ENCODE data around the gene INVS. TPM values are rescaled to one million over a fixed set of nuclear protein-coding genes. Genes with fewer than 3 reads are reported as not detected.

INVS gene, protein sequence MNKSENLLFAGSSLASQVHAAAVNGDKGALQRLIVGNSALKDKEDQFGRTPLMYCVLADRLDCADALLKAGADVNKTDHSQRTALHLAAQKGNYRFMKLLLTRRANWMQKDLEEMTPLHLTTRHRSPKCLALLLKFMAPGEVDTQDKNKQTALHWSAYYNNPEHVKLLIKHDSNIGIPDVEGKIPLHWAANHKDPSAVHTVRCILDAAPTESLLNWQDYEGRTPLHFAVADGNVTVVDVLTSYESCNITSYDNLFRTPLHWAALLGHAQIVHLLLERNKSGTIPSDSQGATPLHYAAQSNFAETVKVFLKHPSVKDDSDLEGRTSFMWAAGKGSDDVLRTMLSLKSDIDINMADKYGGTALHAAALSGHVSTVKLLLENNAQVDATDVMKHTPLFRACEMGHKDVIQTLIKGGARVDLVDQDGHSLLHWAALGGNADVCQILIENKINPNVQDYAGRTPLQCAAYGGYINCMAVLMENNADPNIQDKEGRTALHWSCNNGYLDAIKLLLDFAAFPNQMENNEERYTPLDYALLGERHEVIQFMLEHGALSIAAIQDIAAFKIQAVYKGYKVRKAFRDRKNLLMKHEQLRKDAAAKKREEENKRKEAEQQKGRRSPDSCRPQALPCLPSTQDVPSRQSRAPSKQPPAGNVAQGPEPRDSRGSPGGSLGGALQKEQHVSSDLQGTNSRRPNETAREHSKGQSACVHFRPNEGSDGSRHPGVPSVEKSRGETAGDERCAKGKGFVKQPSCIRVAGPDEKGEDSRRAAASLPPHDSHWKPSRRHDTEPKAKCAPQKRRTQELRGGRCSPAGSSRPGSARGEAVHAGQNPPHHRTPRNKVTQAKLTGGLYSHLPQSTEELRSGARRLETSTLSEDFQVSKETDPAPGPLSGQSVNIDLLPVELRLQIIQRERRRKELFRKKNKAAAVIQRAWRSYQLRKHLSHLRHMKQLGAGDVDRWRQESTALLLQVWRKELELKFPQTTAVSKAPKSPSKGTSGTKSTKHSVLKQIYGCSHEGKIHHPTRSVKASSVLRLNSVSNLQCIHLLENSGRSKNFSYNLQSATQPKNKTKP
- 10 to 100 TPM; 24.5 to 30.6 (median 27.4) TPM for total RNA-seq
- total RNA-seq (2013), result 35.8 TPM

DNA sequence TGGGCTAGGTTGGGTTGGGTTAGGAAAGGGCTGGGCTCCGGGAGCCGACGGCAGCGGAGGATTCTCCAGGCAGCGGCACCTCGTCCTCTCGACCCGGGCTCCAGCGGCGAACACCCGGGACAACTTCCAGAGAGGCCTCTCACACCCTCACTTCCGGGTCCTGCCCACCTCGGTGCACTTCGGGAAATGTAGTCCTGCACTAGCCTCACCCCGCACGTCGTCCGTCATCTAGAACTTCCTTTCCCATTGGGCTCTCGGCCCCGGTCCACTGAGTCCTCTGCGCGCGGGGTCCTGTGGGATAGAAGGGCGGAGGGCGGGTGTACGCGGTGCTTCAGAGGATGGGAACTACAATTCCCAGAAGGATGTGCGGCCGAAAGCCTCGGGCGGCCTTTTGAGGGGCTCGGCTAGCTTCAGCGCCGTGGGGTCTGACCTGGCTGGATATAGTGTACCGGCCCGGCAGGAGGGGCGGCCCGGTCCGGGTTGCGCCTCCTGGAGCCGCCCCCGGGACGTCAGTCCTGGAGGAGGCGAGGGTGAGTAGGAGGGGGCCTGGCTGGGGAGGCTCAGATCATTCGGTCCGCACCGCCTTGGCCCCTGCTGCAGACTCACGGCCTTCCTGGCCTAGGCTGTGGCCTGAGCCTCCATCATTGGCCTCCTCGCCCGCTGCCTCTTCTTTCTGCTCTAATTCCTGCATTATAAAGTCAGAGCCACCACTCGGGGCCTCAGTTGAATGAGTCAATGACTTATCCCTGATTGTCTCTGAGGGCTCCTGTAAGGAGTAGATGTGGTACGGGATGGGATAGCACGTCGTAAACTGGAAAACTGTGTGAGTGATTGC, at the start of gene INVS, which contains the start of gene ERP44:
INVS (plus strand) TSS at position 357 of the 835 bp plus-strand sequence. CDS start 5,279 bp downstream, outside the sequence.
ERP44 (minus strand) TSS at position 114 of the 835 bp plus-strand sequence. CDS start 160 bp downstream, outside the sequence.
- under 1% methylated on average over 54 of the region's 54 CpGs for WGBS (ENCODE audit: insufficient coverage)
- Mint-ChIP-seq H3K4me3 (peak within 1 kb of the TSS; percentile 99), H3K9me3 (no peaks in the 10 kb centered on the region), H3K27ac (peak within 1 kb of the TSS; percentile 95 to 99), H3K36me3 (no peaks in the 10 kb centered on the region), H3K27me3 (ENCODE audit: low read depth in 2 of 2) (no peaks in the 10 kb centered on the region), H3K4me1 (peaks cover 46 to 47% of the 10 kb centered on the region in 2 donors)
- intact Hi-C loops (cut with micrococcal nuclease), result loop anchor here (1.0 to 2.0 kb wide), 3 partner anchors 70 to 1042 kb away; no protein-coding TSS in a partner anchor
- H3K9me3 ChIP-seq (ENCODE audit: control insufficient read depth, insufficient read depth, low read length), result no peaks in the 10 kb centered on the region
- H3K27me3 ChIP-seq (ENCODE audit: control insufficient read depth, insufficient read depth, low read length), result no peaks in the 10 kb centered on the region
- peaks cover 19% of the 10 kb centered on the region for H3K4me1 ChIP-seq (ENCODE audit: control insufficient read depth, insufficient read depth, low read length)
- TF ChIP-seq, protein P1, sequence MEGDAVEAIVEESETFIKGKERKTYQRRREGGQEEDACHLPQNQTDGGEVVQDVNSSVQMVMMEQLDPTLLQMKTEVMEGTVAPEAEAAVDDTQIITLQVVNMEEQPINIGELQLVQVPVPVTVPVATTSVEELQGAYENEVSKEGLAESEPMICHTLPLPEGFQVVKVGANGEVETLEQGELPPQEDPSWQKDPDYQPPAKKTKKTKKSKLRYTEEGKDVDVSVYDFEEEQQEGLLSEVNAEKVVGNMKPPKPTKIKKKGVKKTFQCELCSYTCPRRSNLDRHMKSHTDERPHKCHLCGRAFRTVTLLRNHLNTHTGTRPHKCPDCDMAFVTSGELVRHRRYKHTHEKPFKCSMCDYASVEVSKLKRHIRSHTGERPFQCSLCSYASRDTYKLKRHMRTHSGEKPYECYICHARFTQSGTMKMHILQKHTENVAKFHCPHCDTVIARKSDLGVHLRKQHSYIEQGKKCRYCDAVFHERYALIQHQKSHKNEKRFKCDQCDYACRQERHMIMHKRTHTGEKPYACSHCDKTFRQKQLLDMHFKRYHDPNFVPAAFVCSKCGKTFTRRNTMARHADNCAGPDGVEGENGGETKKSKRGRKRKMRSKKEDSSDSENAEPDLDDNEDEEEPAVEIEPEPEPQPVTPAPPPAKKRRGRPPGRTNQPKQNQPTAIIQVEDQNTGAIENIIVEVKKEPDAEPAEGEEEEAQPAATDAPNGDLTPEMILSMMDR (IDR thresholded peaks at IDR 0.05), result no peak
- H3K36me3 ChIP-seq (ENCODE audit: control insufficient read depth, insufficient read depth, low read length), result peaks cover 4% of the 10 kb centered on the region
- peak within 1 kb of the TSS; percentile 73 for H3K27ac ChIP-seq (ENCODE audit: low read length)
- H3K4me3 ChIP-seq (ENCODE audit: low read length), result peak within 1 kb of the TSS; percentile 73
- ATAC-seq (peak; percentile 97 to 100 (median 98)), DNase-seq (peak; percentile 91 to 98)

DNA sequence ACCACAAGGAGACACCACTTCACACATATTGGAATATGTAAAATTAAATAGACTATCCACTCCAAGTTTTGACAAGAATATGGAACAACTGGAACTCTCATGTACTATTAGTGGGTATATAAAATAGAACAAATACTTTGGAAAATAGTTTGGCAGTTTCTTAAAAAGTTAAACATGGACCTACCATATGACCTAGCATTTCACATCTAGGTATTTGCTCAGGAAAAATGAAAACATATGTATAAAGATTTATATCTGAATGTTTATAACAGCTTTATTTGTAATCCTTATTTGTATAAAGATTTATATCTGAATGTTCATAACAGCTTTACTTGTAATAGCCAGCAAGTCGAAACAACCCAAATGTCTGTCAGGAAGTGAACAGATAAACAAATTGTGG, 49.5 kb upstream of the INVS start:
- Mint-ChIP-seq H3K9me3 (no peaks in the 10 kb centered on the region), H3K4me1 (peaks cover 22 to 29% of the 10 kb centered on the region in 2 donors), H3K36me3 (no peaks in the 10 kb centered on the region), H3K27me3 (ENCODE audit: low read depth in 2 of 2) (no peaks in the 10 kb centered on the region), H3K4me3 (no peak overlapping the region), H3K27ac (no peak overlapping the region)
- H3K9me3 ChIP-seq (ENCODE audit: control insufficient read depth, insufficient read depth, low read length), result no peaks in the 10 kb centered on the region
- TF ChIP-seq, protein P1 (IDR thresholded peaks at IDR 0.05), result no peak
- no peaks in the 10 kb centered on the region for H3K4me1 ChIP-seq (ENCODE audit: control insufficient read depth, insufficient read depth, low read length)
- no peak overlapping the region for H3K27ac ChIP-seq (ENCODE audit: low read length)
- no peaks in the 10 kb centered on the region for H3K27me3 ChIP-seq (ENCODE audit: control insufficient read depth, insufficient read depth, low read length)
- DNase-seq, result no peak
- no CpG with 5 or more reads among the region's 1 CpG for WGBS (ENCODE audit: insufficient coverage)
- peaks cover 34% of the 10 kb centered on the region for H3K36me3 ChIP-seq (ENCODE audit: control insufficient read depth, insufficient read depth, low read length)
- no peak overlapping the region for H3K4me3 ChIP-seq (ENCODE audit: low read length)
- intact Hi-C loops (cut with micrococcal nuclease), result no loop called here
- no peak for ATAC-seq

DNA sequence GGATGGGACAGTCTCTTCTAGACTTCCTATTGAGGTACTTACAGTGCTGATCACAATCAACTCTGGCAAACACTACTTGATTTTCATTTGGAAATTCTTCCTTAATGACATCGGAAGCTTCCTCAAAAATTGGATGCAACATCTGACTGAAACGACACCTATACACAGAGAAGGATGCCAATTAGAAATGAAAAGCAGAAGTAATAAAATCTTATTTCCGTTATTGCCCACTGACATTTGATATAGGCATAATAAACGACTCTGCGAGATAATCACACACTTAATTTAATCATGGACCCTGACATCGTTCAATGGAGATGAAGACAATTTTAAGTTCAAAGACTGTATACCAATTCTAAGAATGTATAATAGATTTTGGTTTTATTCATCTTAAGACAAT, 46.7 kb upstream of the INVS start:
- WGBS (ENCODE audit: insufficient coverage), result 41% methylated on average over 6 of the region's 6 CpGs
- TF ChIP-seq, protein P1 (IDR thresholded peaks at IDR 0.05), result no peak
- intact Hi-C loops (cut with micrococcal nuclease), result no loop called here
- Mint-ChIP-seq H3K4me1 (peaks cover 12 to 17% of the 10 kb centered on the region in 2 donors), H3K27me3 (ENCODE audit: low read depth in 2 of 2) (no peaks in the 10 kb centered on the region), H3K27ac (peak overlapping the region; percentile 7 to 8), H3K4me3 (no peak overlapping the region), H3K9me3 (no peaks in the 10 kb centered on the region), H3K36me3 (no peaks in the 10 kb centered on the region)
- peaks cover 43% of the 10 kb centered on the region for H3K36me3 ChIP-seq (ENCODE audit: control insufficient read depth, insufficient read depth, low read length)
- H3K9me3 ChIP-seq (ENCODE audit: control insufficient read depth, insufficient read depth, low read length), result no peaks in the 10 kb centered on the region
- no peak overlapping the region for H3K27ac ChIP-seq (ENCODE audit: low read length)
- no peak for DNase-seq
- H3K4me3 ChIP-seq (ENCODE audit: low read length), result no peak overlapping the region
- H3K4me1 ChIP-seq (ENCODE audit: control insufficient read depth, insufficient read depth, low read length), result no peaks in the 10 kb centered on the region
- no peak for ATAC-seq
- no peaks in the 10 kb centered on the region for H3K27me3 ChIP-seq (ENCODE audit: control insufficient read depth, insufficient read depth, low read length)

Measured in natural killer cell (primary cell).